A673 (cell line): Measurements from ENCODE around the gene PNMA8A. TPM values are rescaled to one million over a fixed set of nuclear protein-coding genes. Genes with fewer than 3 reads are reported as not detected.
"Not testable (repeated sequence)": the region's sequence is repeated elsewhere in the genome, so short reads cannot be mapped to it uniquely, and the experiment has no call there.

Source experiments
- BruUV-seq: library from RNA; stranded (reverse); fragments of 400-500 nt; replicated peaks from 2 replicates; lab custom pipeline; 2021; lab: Mats Ljungman, UMichigan
- CTCF ChIA-PET: fragments of 300-600 bp; sonication (Branson Sonifier 250); formaldehyde crosslinking; loops from one replicate; lab custom pipeline; 2022; ENCODE audit warnings: antibody characterized with exemption; lab: Charles Lee
- POLR2A ChIA-PET: fragments of 300-600 bp; sonication (Branson Sonifier 250); formaldehyde crosslinking; loops from one replicate; lab custom pipeline; 2022; ENCODE audit warnings: antibody characterized with exemption; ENCODE audit not compliant: low non-redundant PET; lab: Charles Lee
- DNase-seq: peaks from one replicate; pipeline ENCODE4 v3.0.0-alpha.2; 2015; ENCODE audit warnings: low spot score
- H3K27ac ChIP-seq: fragments of 200-600 bp; sonication (generic); 2 replicates; pipeline ENCODE4 v1.5.1; 2016; ENCODE audit warnings: mixed run types, low read depth, mild to moderate bottlenecking, mixed read lengths, antibody characterized with exemption, low read length; ENCODE audit not compliant: poor library complexity, severe bottlenecking
- H3K27me3 ChIP-seq: fragments of 200-600 bp; sonication (generic); replicated peaks from 2 replicates; pipeline ENCODE4 v1.6.1; 2017; ENCODE audit warnings: mixed run types, low read depth, mild to moderate bottlenecking, mixed read lengths, antibody characterized with exemption, low read length; ENCODE audit not compliant: insufficient read depth, poor library complexity
- H3K36me3 ChIP-seq: fragments of 200-600 bp; sonication (generic); 2 replicates; pipeline ENCODE4 v1.6.1; 2016; ENCODE audit warnings: mixed run types, mild to moderate bottlenecking, mixed read lengths, antibody characterized with exemption, low read length; ENCODE audit not compliant: insufficient read depth, poor library complexity, severe bottlenecking
- H3K4me1 ChIP-seq: fragments of 200-600 bp; sonication (generic); 2 replicates; pipeline ENCODE4 v1.6.1; 2017; ENCODE audit warnings: mixed run types, mild to moderate bottlenecking, mixed read lengths, antibody characterized with exemption, low read length; ENCODE audit not compliant: insufficient read depth, poor library complexity, severe bottlenecking
- H3K4me3 ChIP-seq: fragments of 200-600 bp; sonication (generic); 2 replicates; pipeline ENCODE4 v1.5.1; 2016; ENCODE audit warnings: low read depth, mixed run types, mild to moderate bottlenecking, mixed read lengths, low read length; ENCODE audit not compliant: poor library complexity, severe bottlenecking
- H3K9me3 ChIP-seq: fragments of 200-600 bp; sonication (generic); 2 replicates; pipeline ENCODE4 v1.6.1; 2016; ENCODE audit warnings: mixed run types, low read depth, mild to moderate bottlenecking, mixed read lengths, antibody characterized with exemption, low read length; ENCODE audit not compliant: poor library complexity, severe bottlenecking
- CTCF ChIP-seq: fragments of 300-800, 200-600 bp; sonication (generic); conservative IDR thresholded peaks from 2 replicates; pipeline ENCODE4 v1.5.1; 2017; ENCODE audit warnings: low read depth, mild to moderate bottlenecking, antibody characterized with exemption, low read length, moderate library complexity, mixed read lengths
- EZH2 ChIP-seq: fragments of 200-600 bp; sonication (generic); IDR thresholded peaks from 2 replicates; pipeline ENCODE4 v1.6.1; 2017; ENCODE audit warnings: borderline replicate concordance, low read depth, mild to moderate bottlenecking, mixed read lengths, antibody characterized with exemption, low read length; ENCODE audit not compliant: poor library complexity, severe bottlenecking
- intact Hi-C: fragments of 100-400 bp; cut with micrococcal nuclease; formaldehyde crosslinking; loops from one replicate; pipeline ENCODE4 v1.10.0; 2022; ENCODE audit not compliant: unreplicated experiment
- total RNA-seq: library from RNA; stranded (reverse); gene quantifications from 2 replicates; pipeline ENCODE4 v1.2.3, GENCODE V29; 2021

The PNMA8A gene
- total RNA-seq, 1 experiment from 2014 or later, result 12.8 TPM

- peaks cover 7% of the 10 kb centered on the region for H3K4me1 ChIP-seq
- H3K36me3 ChIP-seq, result no peaks in the 10 kb centered on the region
- BruUV-seq, result no TSS peak
- DNase-seq, result no peak
- ChIA-PET POLR2A (no interaction called here), CTCF (no interaction called here)
- no peak overlapping the region for H3K4me3 ChIP-seq
- no peaks in the 10 kb centered on the region for H3K27me3 ChIP-seq
- no peaks in the 10 kb centered on the region for H3K9me3 ChIP-seq
- no peak overlapping the region for H3K27ac ChIP-seq
- TF ChIP-seq EZH2 (no peak), CTCF (no peak)
- intact Hi-C loops, result no loop called here
Measured at GRCh38 chr19:46497773-46498172, 26.4 kb upstream of the PNMA8A start.

- H3K4me1 ChIP-seq, H3K9me3 ChIP-seq, POLR2A ChIA-PET: not testable (repeated sequence)
Measured at GRCh38 chr19:46496886-46497285, 25.5 kb upstream of the PNMA8A start.

GRCh38 chr19:46496304-46496703, 24.9 kb upstream of the PNMA8A start:
- no peaks in the 10 kb centered on the region for H3K36me3 ChIP-seq
- H3K4me3 ChIP-seq, result no peak overlapping the region
- intact Hi-C loops, result no loop called here
- ChIA-PET POLR2A (interaction anchor here (0.7 kb wide), 1 partner anchor 112 kb away, joined by 15 read pairs; no protein-coding TSS in a partner anchor), CTCF (no interaction called here)
- H3K9me3 ChIP-seq, result no peaks in the 10 kb centered on the region
- no peak for DNase-seq
- H3K27ac ChIP-seq, result no peak overlapping the region
- peaks cover 7% of the 10 kb centered on the region for H3K4me1 ChIP-seq
- TF ChIP-seq CTCF, result no peak
- H3K27me3 ChIP-seq, result no peaks in the 10 kb centered on the region
- BruUV-seq, result no TSS peak

More at GRCh38 chr19:46496886-46497285, 25.5 kb upstream of the PNMA8A start:
- H3K36me3 ChIP-seq, H3K27ac ChIP-seq, intact Hi-C loops, H3K4me3 ChIP-seq, H3K27me3 ChIP-seq, DNase-seq, BruUV-seq, CTCF ChIA-PET: not testable (repeated sequence)

- no peak for TF ChIP-seq CTCF
- TF ChIP-seq EZH2, result no peak
- peak within 1 kb of the TSS; percentile 54 for H3K27ac ChIP-seq
- H3K4me3 ChIP-seq, result peak within 1 kb of the TSS; percentile 49
- H3K27me3 ChIP-seq, result no peaks in the 10 kb centered on the region
- intact Hi-C loops, result no loop called here
- ChIA-PET CTCF (no interaction called here), POLR2A (interaction anchor here (0.7 kb wide), 1 partner anchor 111 kb away, joined by 15 read pairs; no protein-coding TSS in a partner anchor)
- H3K4me1 ChIP-seq, result peaks cover 7% of the 10 kb centered on the region
- no TSS peak for BruUV-seq
- peak; percentile 88 for DNase-seq
- H3K9me3 ChIP-seq, result no peaks in the 10 kb centered on the region
- H3K36me3 ChIP-seq, result no peaks in the 10 kb centered on the region
Measured at GRCh38 chr19:46495786-46496099, 24.4 kb upstream of the PNMA8A start, which contains the start of gene PNMA8B. TSS of gene PNMA8B (minus strand) at chr19:46495867. CDS start at chr19:46495465, 402 bp downstream.
